DOHH2 (cell line): ENCODE data around the gene IRX2.

Source experiments
- H3F3A ChIP-seq: fragments of 200-600 bp; sonication (generic), shearing (Covaris generic); 2 replicates; pipeline ENCODE4 v1.6.0; 2016; ENCODE audit warnings: antibody characterized with exemption, mild to moderate bottlenecking; ENCODE audit not compliant: control insufficient read depth, insufficient read depth
- H3K27ac ChIP-seq: fragments of 200-600 bp; sonication (generic); 2 replicates; pipeline ENCODE4 v1.5.1; 2014; ENCODE audit warnings: low read depth, mild to moderate bottlenecking, low read length, moderate library complexity
- H3K27me3 ChIP-seq: fragments of 200-600 bp; sonication (generic); 2 replicates; pipeline ENCODE4 v1.6.1; 2014; ENCODE audit warnings: mild to moderate bottlenecking, low read length, mixed read lengths; ENCODE audit not compliant: control insufficient read depth
- H3K36me3 ChIP-seq: fragments of 200-600 bp; sonication (generic); 2 replicates; pipeline ENCODE4 v1.6.1; 2014; ENCODE audit warnings: mild to moderate bottlenecking, low read length, moderate library complexity, mixed read lengths; ENCODE audit not compliant: control insufficient read depth
- H3K4me1 ChIP-seq: fragments of 200-600 bp; sonication (generic); 2 replicates; pipeline ENCODE4 v1.6.1; 2014; ENCODE audit warnings: mild to moderate bottlenecking, low read length, mixed read lengths; ENCODE audit not compliant: control insufficient read depth
- H3K4me2 ChIP-seq: fragments of 200-600 bp; sonication (generic); 2 replicates; pipeline ENCODE4 v1.6.0; 2014; ENCODE audit warnings: mild to moderate bottlenecking, low read length, moderate library complexity
- H3K4me3 ChIP-seq: fragments of 200-600 bp; sonication (generic); 2 replicates; pipeline ENCODE4 v1.5.1; 2014; ENCODE audit warnings: mild to moderate bottlenecking, low read length, mixed read lengths
- H3K79me2 ChIP-seq: fragments of 200-600 bp; sonication (generic); 2 replicates; pipeline ENCODE4 v1.6.1; 2014; ENCODE audit warnings: mild to moderate bottlenecking, low read length, mixed read lengths; ENCODE audit not compliant: control insufficient read depth
- H3K9me2 ChIP-seq: fragments of 200-600 bp; sonication (generic); replicated peaks from 2 replicates; pipeline ENCODE4 v1.6.1; 2014; ENCODE audit warnings: mild to moderate bottlenecking, low read length, mixed read lengths; ENCODE audit not compliant: control insufficient read depth
- H3K9me3 ChIP-seq: fragments of 200-600 bp; sonication (generic); 2 replicates; pipeline ENCODE4 v1.6.1; 2014; ENCODE audit warnings: antibody characterized with exemption, low read length, mixed read lengths; ENCODE audit not compliant: control insufficient read depth, insufficient read depth
- H4K20me1 ChIP-seq: fragments of 200-600 bp; sonication (generic); 2 replicates; pipeline ENCODE4 v1.6.0; 2014; ENCODE audit warnings: low read depth, mild to moderate bottlenecking, antibody characterized with exemption, low read length, moderate library complexity; ENCODE audit not compliant: control insufficient read depth, insufficient read depth
- EZH2phosphoT487 ChIP-seq: fragments of 200-600 bp; sonication (generic); IDR thresholded peaks from 2 replicates; pipeline ENCODE4 v1.6.1; 2017; ENCODE audit warnings: borderline replicate concordance, mild to moderate bottlenecking, antibody characterized with exemption, low read length, moderate library complexity, mixed read lengths
- TF ChIP-seq, protein P1 (sequence below): fragments of 200-600 bp; sonication (generic); IDR thresholded peaks from one replicate; pipeline ENCODE4 v1.5.1; 2014; ENCODE audit warnings: antibody characterized with exemption, mild to moderate bottlenecking, low read depth, low read length; ENCODE audit not compliant: poor library complexity, severe bottlenecking

IRX2 gene

DNA sequence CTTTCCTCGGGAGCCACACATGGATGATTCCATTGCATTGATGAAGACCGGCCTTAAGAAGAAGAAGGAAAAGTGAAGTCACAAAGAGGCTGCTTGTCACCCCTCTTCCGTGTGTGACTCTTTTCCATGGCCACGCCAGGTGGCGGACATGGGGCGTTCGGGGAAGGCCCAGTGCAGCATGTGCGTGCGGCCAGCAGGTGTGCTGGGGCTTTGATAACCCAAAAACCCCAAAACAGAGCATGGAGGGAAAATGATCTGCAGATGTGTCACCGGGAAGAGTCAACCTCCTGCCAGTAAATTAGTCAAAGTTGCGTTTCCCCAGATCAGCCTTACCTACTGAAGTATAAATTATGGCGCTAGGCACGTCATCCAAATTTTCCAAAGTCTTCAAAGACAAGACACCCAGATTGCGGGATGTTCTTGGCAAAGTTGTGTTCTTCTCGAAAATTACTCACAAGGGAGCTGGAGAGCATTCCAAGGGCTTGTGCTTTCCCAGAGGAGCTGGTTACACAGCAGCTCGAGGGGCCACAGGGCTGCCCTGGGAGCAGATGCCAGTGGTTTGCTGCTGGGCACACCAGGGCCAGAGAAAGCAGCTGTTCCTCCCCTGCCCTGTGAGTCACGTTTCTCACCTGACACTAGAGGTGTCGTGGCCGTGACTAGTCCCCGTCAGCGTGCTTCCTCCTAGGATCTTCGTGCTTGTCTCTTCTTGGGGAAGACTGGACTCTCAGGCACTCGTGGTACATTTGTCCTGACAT lies 53.9 kb downstream of the IRX2 start:
- Histone ChIP-seq H3F3A (no peaks in the 10 kb centered on the region), H3K9me3 (peaks cover 11% of the 10 kb centered on the region; the same call in 1 of the 2 replicates), H3K27ac (no peak overlapping the region), H3K36me3 (no peaks in the 10 kb centered on the region), H3K9me2 (no peaks in the 10 kb centered on the region), H3K27me3 (no peaks in the 10 kb centered on the region), H3K4me1 (no peaks in the 10 kb centered on the region), H3K79me2 (no peaks in the 10 kb centered on the region), H3K4me3 (no peak overlapping the region), H4K20me1 (no peaks in the 10 kb centered on the region), H3K4me2 (no peak overlapping the region)
- TF ChIP-seq, protein P1, sequence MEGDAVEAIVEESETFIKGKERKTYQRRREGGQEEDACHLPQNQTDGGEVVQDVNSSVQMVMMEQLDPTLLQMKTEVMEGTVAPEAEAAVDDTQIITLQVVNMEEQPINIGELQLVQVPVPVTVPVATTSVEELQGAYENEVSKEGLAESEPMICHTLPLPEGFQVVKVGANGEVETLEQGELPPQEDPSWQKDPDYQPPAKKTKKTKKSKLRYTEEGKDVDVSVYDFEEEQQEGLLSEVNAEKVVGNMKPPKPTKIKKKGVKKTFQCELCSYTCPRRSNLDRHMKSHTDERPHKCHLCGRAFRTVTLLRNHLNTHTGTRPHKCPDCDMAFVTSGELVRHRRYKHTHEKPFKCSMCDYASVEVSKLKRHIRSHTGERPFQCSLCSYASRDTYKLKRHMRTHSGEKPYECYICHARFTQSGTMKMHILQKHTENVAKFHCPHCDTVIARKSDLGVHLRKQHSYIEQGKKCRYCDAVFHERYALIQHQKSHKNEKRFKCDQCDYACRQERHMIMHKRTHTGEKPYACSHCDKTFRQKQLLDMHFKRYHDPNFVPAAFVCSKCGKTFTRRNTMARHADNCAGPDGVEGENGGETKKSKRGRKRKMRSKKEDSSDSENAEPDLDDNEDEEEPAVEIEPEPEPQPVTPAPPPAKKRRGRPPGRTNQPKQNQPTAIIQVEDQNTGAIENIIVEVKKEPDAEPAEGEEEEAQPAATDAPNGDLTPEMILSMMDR, result no peak
- no peak for TF ChIP-seq EZH2phosphoT487

DNA sequence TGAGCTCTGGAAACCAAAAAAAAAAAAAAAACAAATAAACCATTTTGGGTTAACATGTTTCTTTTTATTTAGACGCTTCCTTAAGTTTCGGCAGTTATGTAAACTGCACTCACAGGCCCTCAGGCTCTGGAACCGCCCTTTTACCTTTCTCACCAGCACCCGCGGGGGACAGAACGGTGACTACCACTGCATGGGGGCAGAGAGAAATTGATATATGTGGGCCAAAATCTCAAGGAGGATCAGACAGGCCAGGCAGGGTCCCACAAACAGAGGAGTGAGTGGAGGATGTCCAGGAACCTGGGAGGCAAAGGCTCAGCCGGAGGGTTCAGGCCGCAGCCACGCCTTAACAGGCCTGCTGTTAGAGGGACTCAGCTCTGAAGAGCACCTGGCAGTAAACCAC lies 54.4 kb downstream of the IRX2 start:
- H3K36me3 ChIP-seq, result no peaks in the 10 kb centered on the region
- H3K4me2 ChIP-seq, result no peak overlapping the region
- no peaks in the 10 kb centered on the region for H3K79me2 ChIP-seq
- peaks cover 11% of the 10 kb centered on the region; the same call in 1 of the 2 replicates for H3K9me3 ChIP-seq
- H3K27ac ChIP-seq, result no peak overlapping the region
- H4K20me1 ChIP-seq, result no peaks in the 10 kb centered on the region
- no peaks in the 10 kb centered on the region for H3K9me2 ChIP-seq
- no peak for TF ChIP-seq EZH2phosphoT487
- TF ChIP-seq, protein P1, result no peak
- H3K27me3 ChIP-seq, result no peaks in the 10 kb centered on the region
- no peaks in the 10 kb centered on the region for H3F3A ChIP-seq
- no peak overlapping the region for H3K4me3 ChIP-seq
- no peaks in the 10 kb centered on the region for H3K4me1 ChIP-seq
